B cell (primary cell): Measurements from ENCODE around the gene TNIK. TPM values are rescaled to one million over a fixed set of nuclear protein-coding genes. Genes with fewer than 3 reads are reported as not detected.

Source experiments
- ATAC-seq: fragments of 200-7000 bp; cut with Tn5 transposase; one replicate; pipeline ENCODE4 v1.10.0; 2021; ENCODE audit warnings: low read depth, mild to moderate bottlenecking, moderate number of reproducible peaks, moderate library complexity
- CTCF ChIA-PET: fragments of 350-600 bp; sonication (Branson Sonifier 250); formaldehyde crosslinking; loops from one replicate; lab custom pipeline; 2021; ENCODE audit warnings: antibody characterized with exemption, inconsistent platforms; lab: Charles Lee
- POLR2A ChIA-PET: fragments of 350-600 bp; sonication (Branson Sonifier 250); formaldehyde crosslinking; loops from one replicate; lab custom pipeline; 2021; ENCODE audit warnings: antibody characterized with exemption; lab: Charles Lee
- DNase-seq: peaks from one replicate; pipeline ENCODE4 v3.0.0; 2013
- H2AFZ ChIP-seq: 2 replicates; pipeline ENCODE4 v1.6.1; 2012; ENCODE audit warnings: mild to moderate bottlenecking, low read depth, low read length; ENCODE audit not compliant: insufficient read depth, poor library complexity, severe bottlenecking
- H3K27ac ChIP-seq, 2 donors: 1 replicate in 1 of 2; 2 replicates in 1 of 2; pipeline ENCODE4 v1.5.1; 2012 to 2013; ENCODE audit warnings: low read length in 2 of 2, mild to moderate bottlenecking in 2 of 2, moderate library complexity in 1 of 2
- H3K27me3 ChIP-seq, 4 experiments: fragments of 200-600 bp in 1 of 4; sonication (generic) in 1 of 4; replicated peaks in 1 of 4; 1 replicate in 2 of 4; 2 replicates in 2 of 4; pipeline versions ENCODE4 v1.6.1 to v1.7.0; 2013 to 2016; ENCODE audit warnings: low read length in 3 of 4, mild to moderate bottlenecking in 2 of 4, mixed read lengths in 1 of 4, moderate library complexity in 1 of 4; ENCODE audit not compliant: insufficient read depth in 4 of 4, control insufficient read depth in 3 of 4; ENCODE audit errors: control extremely low read depth in 1 of 4
- H3K36me3 ChIP-seq, 2 experiments: replicated peaks in 1 of 2; 1 replicate in 1 of 2; 2 replicates in 1 of 2; pipeline versions ENCODE4 v1.6.1 to v1.7.1; 2013; ENCODE audit warnings: low read length in 1 of 2; ENCODE audit not compliant: insufficient read depth in 2 of 2, control insufficient read depth in 1 of 2; ENCODE audit errors: control extremely low read depth in 1 of 2, extremely low read depth in 1 of 2
- H3K4me1 ChIP-seq, 2 donors: fragments of 200-600 bp in 1 of 2; sonication (generic) in 1 of 2; 1 replicate in 1 of 2; 2 replicates in 1 of 2; pipeline versions ENCODE4 v1.5.1 to v1.6.1; 2013 to 2017; ENCODE audit warnings: low read length in 2 of 2; ENCODE audit not compliant: control insufficient read depth in 2 of 2, insufficient read depth in 2 of 2
- H3K4me2 ChIP-seq: replicated peaks from 2 replicates; pipeline ENCODE3; 2012; ENCODE audit warnings: mild to moderate bottlenecking, low read depth, low read length; ENCODE audit not compliant: poor library complexity, severe bottlenecking
- H3K4me3 ChIP-seq, 5 experiments: fragments of 200-600 bp in 1 of 5; sonication (generic) in 1 of 5; 1 replicate in 3 of 5; 2 replicates in 2 of 5; pipeline versions ENCODE4 v1.5.1 to v1.7.0; 2011 to 2016; ENCODE audit warnings: low read length in 4 of 5, mild to moderate bottlenecking in 4 of 5, low read depth in 2 of 5, control low read depth in 1 of 5, moderate library complexity in 1 of 5; ENCODE audit not compliant: insufficient read depth in 1 of 5; ENCODE audit errors: control extremely low read depth in 1 of 5, extremely low read depth in 1 of 5
- H3K79me2 ChIP-seq: fragments of 200-600 bp; sonication (generic); one replicate; pipeline ENCODE4 v1.6.0; 2016; ENCODE audit warnings: low read length; ENCODE audit not compliant: control insufficient read depth, insufficient read depth
- H3K9ac ChIP-seq: fragments of 200-600 bp; sonication (generic); 2 replicates; pipeline ENCODE4 v1.6.1; 2017; ENCODE audit warnings: mild to moderate bottlenecking, low read length, moderate library complexity
- H3K9me3 ChIP-seq, 3 donors: one replicate each; pipeline versions ENCODE4 v1.6.1 to v1.7.1; 2013; ENCODE audit warnings: low read length in 2 of 3; ENCODE audit not compliant: control insufficient read depth in 2 of 3, insufficient read depth in 1 of 3; ENCODE audit errors: control extremely low read depth in 1 of 3
- H4K20me1 ChIP-seq: 2 replicates; pipeline ENCODE4 v1.6.0; 2012; ENCODE audit warnings: mild to moderate bottlenecking, low read length; ENCODE audit not compliant: insufficient read depth, control insufficient read depth, poor library complexity, severe bottlenecking
- H3K27ac Mint-ChIP-seq: one replicate; pipeline ENCODE4 v1.8.0; 2021; ENCODE audit warnings: mixed read lengths
- H3K27me3 Mint-ChIP-seq: one replicate; pipeline ENCODE4 v1.8.0; 2021; ENCODE audit warnings: mixed read lengths
- H3K4me1 Mint-ChIP-seq: one replicate; pipeline ENCODE4 v1.8.0; 2021; ENCODE audit warnings: mixed read lengths
- H3K4me3 Mint-ChIP-seq: one replicate; pipeline ENCODE4 v1.8.0; 2021; ENCODE audit warnings: mixed read lengths
- H3K9me3 Mint-ChIP-seq: one replicate; pipeline ENCODE4 v1.8.0; 2022; ENCODE audit warnings: mixed read lengths; ENCODE audit not compliant: insufficient read depth
- CTCF ChIP-seq: fragments of 200-600 bp; IDR thresholded peaks from one replicate; pipeline ENCODE4 v1.8.0; 2022; ENCODE audit warnings: antibody characterized with exemption, mild to moderate bottlenecking
- EZH2 ChIP-seq: IDR thresholded peaks from 2 replicates; pipeline ENCODE4 v1.6.1; 2012; ENCODE audit warnings: borderline replicate concordance, low read depth, mild to moderate bottlenecking, moderate library complexity, low read length; ENCODE audit not compliant: insufficient read depth, poor library complexity, severe bottlenecking
- WGBS: methylation state at CpG from one replicate; pipeline ENCODE4 v1.1.5; 2013; ENCODE audit warnings: missing lambda C conversion rate; ENCODE audit not compliant: insufficient coverage; 5-methylcytosine and 5-hydroxymethylcytosine counted together
- intact Hi-C: fragments of 100-400 bp; cut with micrococcal nuclease; formaldehyde crosslinking; loops from one replicate; pipeline ENCODE4 v1.10.0; 2022
- polyA plus RNA-seq: library from polyadenylated mRNA; depleted of rRNA; stranded (reverse); fragments of >200 nt; gene quantifications from 2 replicates; pipeline ENCODE4 v1.2.3, GENCODE V29; 2012
- total RNA-seq, 2 donors: library from RNA; stranded (reverse); fragments of 120-200 nt in 1 of 2; gene quantifications; 1 replicate in 1 of 2; 2 replicates in 1 of 2; pipeline versions ENCODE4 v1.2.3 to v1.2.4, GENCODE V29; 2013 to 2022

TNIK gene
- total and polyA plus RNA-seq, 2 donors (not counting 1 experiment from before 2014, with no cell fraction given): 0.66 to 7.7 TPM

DNA sequence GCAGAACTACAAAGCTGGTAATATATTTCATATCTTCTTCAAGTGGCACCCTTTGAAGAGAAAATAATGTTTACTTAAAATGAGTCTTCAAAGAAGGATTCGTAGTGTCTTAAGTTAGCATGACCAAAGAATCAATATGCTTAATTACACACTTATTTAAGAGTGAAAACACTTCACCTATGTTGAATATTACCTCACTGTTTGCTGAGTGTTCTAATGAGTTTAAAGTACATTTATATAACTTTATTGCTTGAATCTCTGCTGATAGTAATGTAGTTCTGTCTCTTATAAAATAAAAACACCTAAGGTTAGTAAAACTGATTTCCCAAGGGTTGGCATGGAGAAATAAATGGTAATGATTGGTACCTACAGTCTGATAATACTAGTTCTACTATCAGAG is 290.3 kb downstream of the TNIK start:
- Histone ChIP-seq H3K4me1 (no peaks in the 10 kb centered on the region), H3K36me3 (no peaks in the 10 kb centered on the region), H3K9ac (no peak overlapping the region), H4K20me1 (no peaks in the 10 kb centered on the region), H3K4me3 (no peak overlapping the region), H3K4me2 (no peak overlapping the region), H3K9me3 (no peaks in the 10 kb centered on the region), H3K27ac (no peak overlapping the region), H3K79me2 (no peaks in the 10 kb centered on the region), H2AFZ (no peak overlapping the region), H3K27me3 (no peaks in the 10 kb centered on the region)
- H3K27me3 Mint-ChIP-seq: no peaks in the 10 kb centered on the region
- no CpG with 5 or more reads among the region's 1 CpG for WGBS
- CTCF ChIA-PET: interaction anchor here (1.1 kb wide), 1 partner anchor 24 kb away, joined by 3 read pairs; no protein-coding TSS in a partner anchor
- DNase-seq: no peak
- intact Hi-C loops: no loop called here
- H3K27ac Mint-ChIP-seq: no peak overlapping the region
- TF ChIP-seq CTCF: no peak
- TF ChIP-seq EZH2: no peak
- H3K9me3 Mint-ChIP-seq: no peaks in the 10 kb centered on the region
- ATAC-seq: no peak
- H3K4me3 Mint-ChIP-seq: no peak overlapping the region
- POLR2A ChIA-PET: no interaction called here
- H3K4me1 Mint-ChIP-seq: peaks cover 5% of the 10 kb centered on the region

- H3K27me3 ChIP-seq: no peaks in the 10 kb centered on the region
- H3K27ac ChIP-seq: no peak overlapping the region
- no peaks in the 10 kb centered on the region for H3K36me3 ChIP-seq
- no peaks in the 10 kb centered on the region for H3K9me3 Mint-ChIP-seq
- ChIA-PET POLR2A (no interaction called here), CTCF (interaction anchor here (1.1 kb wide), 1 partner anchor 24 kb away, joined by 3 read pairs; no protein-coding TSS in a partner anchor)
- no CpG with 5 or more reads among the region's 2 CpGs for WGBS
- DNase-seq (no peak), ATAC-seq (no peak)
- H3K4me3 Mint-ChIP-seq: no peak overlapping the region
- intact Hi-C loops: no loop called here
- no peaks in the 10 kb centered on the region for H4K20me1 ChIP-seq
- H3K27ac Mint-ChIP-seq: no peak overlapping the region
- no peaks in the 10 kb centered on the region for H3K79me2 ChIP-seq
- no peak overlapping the region for H2AFZ ChIP-seq
- H3K9me3 ChIP-seq: no peaks in the 10 kb centered on the region
- no peaks in the 10 kb centered on the region for H3K4me1 ChIP-seq
- peaks cover 5% of the 10 kb centered on the region for H3K4me1 Mint-ChIP-seq
- H3K9ac ChIP-seq: no peak overlapping the region
- H3K4me3 ChIP-seq: no peak overlapping the region
- no peak overlapping the region for H3K4me2 ChIP-seq
- TF ChIP-seq EZH2: no peak
- no peaks in the 10 kb centered on the region for H3K27me3 Mint-ChIP-seq
Measured at GRCh38 chr3:171169443-171169842, 290.8 kb downstream of the TNIK start.
